ENCODE data around the gene STOML3. TPM values are rescaled to one million over a fixed set of nuclear protein-coding genes. Genes with fewer than 3 reads are reported as not detected.
A peak's percentile ranks its signal among the peaks of the same experiment; 100 is the strongest.

Gene STOML3
- total RNA-seq, 1 donor from 2014 or later: not detected

GRCh38 chr13:38980750-38981078 is 9.9 kb downstream of the STOML3 start:
- peak; percentile 47 for DNase-seq

DNA sequence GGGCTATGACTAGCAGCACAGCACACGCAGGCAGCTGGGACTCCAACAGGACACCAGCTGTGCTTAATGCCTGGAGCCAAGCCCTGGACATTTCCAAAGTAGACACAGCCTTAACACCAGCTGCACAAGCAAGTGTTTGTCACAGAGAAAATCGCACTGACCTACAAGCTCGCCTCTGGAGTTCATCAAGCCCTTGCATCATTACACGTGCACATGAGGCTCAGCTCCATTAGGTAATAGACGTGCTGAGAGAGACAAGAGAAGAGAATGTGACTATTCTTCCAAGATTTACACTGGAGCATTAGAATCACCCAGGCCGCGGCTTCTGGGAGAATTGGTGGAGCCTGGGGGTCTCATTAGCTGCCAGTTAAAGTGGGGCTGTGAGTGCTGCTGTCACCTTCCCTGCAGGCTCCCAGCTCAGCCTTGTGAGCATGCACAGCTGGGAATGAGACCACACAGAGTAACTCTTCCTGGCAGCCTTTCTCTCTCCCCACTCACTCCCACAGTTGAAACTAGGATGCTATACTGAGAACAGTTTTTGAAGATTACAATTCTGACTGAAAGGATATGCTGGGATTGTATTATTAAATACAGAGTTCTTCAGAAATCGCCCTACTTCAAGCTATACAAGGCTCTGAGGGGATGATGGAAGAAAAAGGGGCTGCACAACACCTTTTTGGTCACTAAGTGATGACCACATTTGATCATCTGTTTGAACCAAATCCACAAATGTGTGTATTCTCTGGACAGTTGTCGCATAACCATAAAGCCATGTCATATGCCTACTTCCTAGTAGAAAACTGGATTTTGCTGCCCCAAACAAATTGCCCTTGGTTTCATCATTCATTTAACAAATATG is 10.5 kb downstream of the STOML3 start:
- DNase-seq: peak; percentile 7

GRCh38 chr13:38970380-38971051 is 20.1 kb downstream of the STOML3 start:
- no peak for DNase-seq

GRCh38 chr13:38969187-38969586 is 21.4 kb downstream of the STOML3 start:
- no peak for DNase-seq

- no peak for DNase-seq
Observed at GRCh38 chr13:38967446-38967845, 23.2 kb downstream of the STOML3 start.

DNA sequence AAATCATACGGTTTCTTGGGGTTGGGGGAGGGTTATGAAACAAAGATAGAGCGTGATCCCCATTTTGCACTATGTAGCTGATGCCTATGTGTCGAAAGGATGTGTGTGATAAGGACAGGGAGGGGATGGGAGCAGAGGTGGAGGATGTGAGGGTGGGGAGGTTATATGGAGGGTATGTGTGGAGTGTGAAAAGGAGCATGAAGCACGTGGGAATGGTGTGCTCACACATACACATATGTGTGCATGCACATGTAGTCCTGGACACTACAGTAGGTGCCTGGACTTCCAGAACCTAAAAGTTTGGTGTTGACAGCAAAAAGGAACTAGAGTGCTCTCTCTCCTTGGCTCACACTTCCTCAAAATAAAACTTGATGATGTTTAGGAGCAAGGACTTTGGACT is 25.4 kb downstream of the STOML3 start:
- DNase-seq: no peak

- no peak for DNase-seq
Observed at GRCh38 chr13:38960175-38960574, 30.5 kb downstream of the STOML3 start.

DNA sequence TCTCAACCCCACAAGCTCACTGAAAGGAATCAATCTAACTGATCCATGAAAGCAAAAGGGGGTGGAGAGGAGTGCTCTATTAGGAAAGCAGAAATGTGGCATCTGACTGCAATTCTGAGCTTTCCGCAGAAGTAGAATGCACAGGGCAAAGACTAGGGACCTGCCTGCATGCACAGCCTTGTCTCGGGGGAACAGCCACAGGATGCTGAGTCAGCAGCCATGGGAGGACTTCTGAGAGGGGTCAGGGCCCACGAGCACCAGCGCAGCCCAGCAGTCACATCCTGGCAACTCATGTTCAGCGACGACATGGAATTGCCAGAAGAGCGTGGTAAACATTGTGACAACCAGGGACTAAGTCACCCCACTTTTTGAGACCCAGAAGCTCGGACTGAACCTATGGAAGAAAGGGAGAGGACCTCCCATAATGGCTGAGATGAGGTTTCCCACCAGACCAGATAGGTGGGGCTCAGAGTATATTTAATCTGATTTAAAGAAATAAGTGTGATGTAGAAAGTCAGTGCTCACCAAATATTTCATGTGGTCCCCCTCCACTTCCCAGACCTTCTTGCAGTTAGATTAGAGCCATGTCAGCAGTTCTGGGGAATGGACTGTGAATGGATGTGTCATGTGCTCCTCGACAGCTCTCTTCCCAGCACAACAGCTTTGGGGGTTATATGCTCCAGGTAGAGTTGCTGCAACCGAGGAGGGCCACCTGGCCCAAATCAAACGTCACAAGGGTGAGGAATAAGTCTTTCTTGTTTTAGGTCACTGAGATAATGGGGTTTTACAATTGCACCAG is 32.6 kb downstream of the STOML3 start:
- no peak for DNase-seq

DNA sequence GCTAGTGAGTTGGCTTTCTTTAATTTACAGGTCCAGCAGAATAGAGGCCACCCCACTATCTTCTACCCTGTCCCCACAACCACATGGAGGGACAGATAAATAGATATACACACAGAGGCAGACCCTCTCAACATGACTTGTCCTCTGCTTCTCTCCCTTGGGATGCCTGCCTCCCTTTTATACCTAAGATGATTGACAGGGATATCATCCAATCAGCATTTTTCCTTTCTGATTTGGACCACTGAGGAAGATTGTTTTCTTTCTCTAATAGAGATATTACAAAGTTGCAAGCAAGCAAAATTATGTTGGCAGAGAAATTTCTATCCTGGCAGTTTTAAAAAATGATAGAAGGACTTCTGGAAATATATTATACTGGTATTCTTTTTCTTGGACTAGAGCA is 35.8 kb downstream of the STOML3 start:
- no peak for DNase-seq

GRCh38 chr13:38954291-38954690 is 36.3 kb downstream of the STOML3 start:
- peak; percentile 29 for DNase-seq

GRCh38 chr13:38952827-38953226 is 37.8 kb downstream of the STOML3 start:
- DNase-seq: no peak

- peak; percentile 69 for DNase-seq
Observed at GRCh38 chr13:38951525-38952313, 38.9 kb downstream of the STOML3 start.

DNA sequence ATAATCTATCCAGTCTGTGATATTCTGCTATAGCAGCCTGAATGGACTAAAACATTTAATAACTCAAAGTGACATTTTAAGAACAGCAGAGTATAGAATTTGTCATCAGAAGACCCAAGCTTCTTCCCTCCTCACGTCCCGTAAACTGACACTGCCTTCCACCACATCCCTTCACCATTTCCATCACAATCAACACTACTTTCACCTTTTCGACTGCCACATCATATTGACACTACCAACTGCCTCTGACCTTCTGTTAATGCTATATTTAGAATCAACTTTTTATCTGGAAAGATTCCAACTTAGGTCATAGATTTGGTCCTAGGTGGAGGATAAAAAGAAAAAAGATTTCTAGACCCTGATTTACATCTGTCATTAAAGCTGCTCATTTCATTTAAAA is 39.6 kb downstream of the STOML3 start:
- DNase-seq: no peak

DNA sequence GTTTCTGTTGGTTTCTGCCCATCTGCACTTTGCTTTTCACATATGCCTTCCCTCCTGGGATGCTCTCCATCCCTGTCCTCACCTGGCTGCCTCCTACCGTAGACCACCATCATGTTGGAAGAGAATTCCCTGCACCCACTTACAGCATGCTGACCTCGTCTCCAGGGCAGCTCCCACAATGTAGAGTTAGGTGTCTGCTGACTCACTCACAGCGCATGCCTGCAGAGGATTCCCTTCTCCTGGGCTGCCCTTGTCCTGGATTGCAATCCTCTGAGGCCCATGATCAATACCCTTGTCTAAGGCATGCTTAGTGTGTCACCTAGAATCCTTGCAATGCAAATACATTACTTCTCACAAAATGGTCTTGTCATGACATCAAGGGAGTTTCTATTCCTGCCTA is 43.6 kb downstream of the STOML3 start:
- no peak for DNase-seq

DNA sequence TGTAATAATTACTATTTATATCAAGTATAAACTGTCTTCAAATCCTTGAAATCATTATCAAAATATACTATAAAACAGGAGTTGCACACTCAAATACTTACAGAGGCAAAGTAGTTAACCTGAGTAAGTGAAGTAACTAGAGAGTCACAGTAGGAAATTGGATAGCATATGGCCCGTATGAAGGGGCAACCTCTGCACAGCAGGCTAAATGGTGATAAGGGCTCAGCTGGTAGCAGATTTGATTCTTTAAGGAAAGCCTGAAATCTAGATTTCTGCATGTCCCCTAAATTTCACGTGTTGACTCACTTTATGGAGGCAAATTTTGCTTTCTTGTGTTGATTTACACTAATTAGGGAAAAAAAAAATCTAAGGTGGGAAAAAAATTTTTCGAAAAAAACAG is 46.4 kb downstream of the STOML3 start:
- DNase-seq: no peak

- DNase-seq: no peak
Observed at GRCh38 chr13:38943231-38943630, 47.4 kb downstream of the STOML3 start.

- DNase-seq: no peak
Observed at GRCh38 chr13:38941353-38941945, 49.2 kb downstream of the STOML3 start.

- DNase-seq: no peak
Observed at GRCh38 chr13:38933786-38934185, 56.8 kb downstream of the STOML3 start.

DNA sequence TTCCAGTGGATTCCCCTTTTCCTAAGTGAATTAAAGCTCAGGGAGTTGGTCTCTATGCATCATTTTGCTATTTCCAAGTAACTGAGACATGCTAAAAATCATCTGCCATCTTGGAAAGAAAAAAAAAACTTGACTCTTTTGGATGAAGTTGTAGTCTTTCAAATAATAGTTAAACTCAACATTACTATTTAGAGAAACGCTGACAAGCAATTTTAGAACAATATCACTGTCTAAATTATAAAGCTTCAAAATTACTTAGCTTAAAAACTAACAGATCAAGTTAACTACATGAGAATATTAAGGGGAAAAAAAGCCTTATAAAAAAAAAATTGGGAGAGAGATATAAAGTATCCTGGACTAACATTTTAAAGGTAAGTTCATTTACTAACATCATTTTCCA is 68.5 kb downstream of the STOML3 start:
- no peak for DNase-seq

- DNase-seq: no peak
Observed at GRCh38 chr13:38921081-38921480, 69.5 kb downstream of the STOML3 start.

Data from dermis blood vessel endothelial cell (primary cell).